HG03039 (cell line): ENCODE data around the gene METAP2.

Experiments
- ATAC-seq: cut with Tn5 transposase; IDR thresholded peaks from one replicate; pipeline ENCODE4 v1.9.1; 2021; ENCODE audit warnings: mild to moderate bottlenecking, moderate library complexity; ENCODE audit not compliant: unreplicated experiment

Gene METAP2

GRCh38 chr12:95509300-95509699, 35.3 kb downstream of the METAP2 start:
- ATAC-seq: no peak

GRCh38 chr12:95511977-95512376, 38.0 kb downstream of the METAP2 start:
- ATAC-seq: no peak

GRCh38 chr12:95513599-95513998, 39.6 kb downstream of the METAP2 start:
- no peak for ATAC-seq

GRCh38 chr12:95515197-95515596, 41.2 kb downstream of the METAP2 start:
- ATAC-seq: no peak

GRCh38 chr12:95516757-95517156, 42.8 kb downstream of the METAP2 start:
- no peak for ATAC-seq

- no peak for ATAC-seq
Observed at GRCh38 chr12:95517246-95517645, 43.3 kb downstream of the METAP2 start.

GRCh38 chr12:95518944-95519343, 45.0 kb downstream of the METAP2 start:
- no peak for ATAC-seq

- no peak for ATAC-seq
Observed at GRCh38 chr12:95520816-95521215, 46.9 kb downstream of the METAP2 start.

GRCh38 chr12:95522692-95523091, 48.7 kb downstream of the METAP2 start:
- ATAC-seq: no peak

GRCh38 chr12:95528431-95528830, 54.5 kb downstream of the METAP2 start:
- ATAC-seq: no peak

- ATAC-seq: no peak
Observed at GRCh38 chr12:95529693-95530225, 55.8 kb downstream of the METAP2 start.

GRCh38 chr12:95532851-95533250, 58.9 kb downstream of the METAP2 start:
- ATAC-seq: no peak

- ATAC-seq: no peak
Observed at GRCh38 chr12:95533985-95534384, 60.0 kb downstream of the METAP2 start.

GRCh38 chr12:95538006-95538405, 64.1 kb downstream of the METAP2 start:
- no peak for ATAC-seq

- no peak for ATAC-seq
Observed at GRCh38 chr12:95538656-95539055, 64.7 kb downstream of the METAP2 start.

- ATAC-seq: no peak
Observed at GRCh38 chr12:95541436-95541835, 67.5 kb downstream of the METAP2 start.

- ATAC-seq: no peak
Observed at GRCh38 chr12:95543305-95543704, 69.4 kb downstream of the METAP2 start.

GRCh38 chr12:95544756-95545155, 70.8 kb downstream of the METAP2 start:
- no peak for ATAC-seq

GRCh38 chr12:95545303-95545702, 71.4 kb downstream of the METAP2 start:
- no peak for ATAC-seq

- no peak for ATAC-seq
Observed at GRCh38 chr12:95545731-95546490, 72.0 kb downstream of the METAP2 start.

- ATAC-seq: no peak
Observed at GRCh38 chr12:95546491-95546813, 72.5 kb downstream of the METAP2 start.

GRCh38 chr12:95547522-95548055, 73.6 kb downstream of the METAP2 start:
- ATAC-seq: no peak
